GM19467 (cell line): ENCODE measurements around the gene SERPIND1.

ENCODE experiments used
- ATAC-seq: cut with Tn5 transposase; IDR thresholded peaks from one replicate; pipeline ENCODE4 v1.9.1; 2021; ENCODE audit warnings: mild to moderate bottlenecking, moderate library complexity; ENCODE audit not compliant: unreplicated experiment

The SERPIND1 gene

DNA sequence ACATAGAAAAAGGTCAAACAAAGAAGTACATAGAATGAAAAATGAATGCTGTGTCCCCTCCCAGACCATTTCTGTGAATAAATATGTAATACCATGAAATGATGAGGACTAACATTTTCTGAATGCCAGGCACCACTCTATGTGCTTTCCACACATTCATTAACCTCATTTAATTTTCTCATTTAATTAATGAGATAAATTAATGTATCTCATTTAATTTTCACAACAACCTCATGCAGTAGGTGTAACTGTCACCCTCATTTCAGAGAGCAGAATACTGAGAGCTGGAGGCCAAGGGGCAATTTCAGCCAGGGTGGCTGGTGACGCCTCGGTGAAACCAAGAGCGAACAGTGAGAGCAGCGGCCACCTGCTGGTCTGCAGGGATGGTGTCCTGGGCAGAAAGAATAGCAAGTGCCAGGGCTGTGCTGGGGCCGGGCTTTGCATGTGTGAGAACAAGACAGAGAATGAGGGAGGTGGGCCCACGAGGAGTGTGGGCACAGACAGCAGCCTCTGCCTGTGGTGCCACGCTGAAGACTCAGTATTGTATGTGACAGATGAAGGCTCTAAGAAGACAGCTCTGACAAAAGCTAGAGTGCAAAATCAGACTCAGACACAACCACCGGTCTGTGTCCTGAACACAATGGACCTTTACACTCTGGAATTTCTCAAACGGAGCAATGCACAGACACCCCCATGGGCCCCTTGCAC is 1.8 kb upstream of the SERPIND1 start:
- no peak for ATAC-seq

DNA sequence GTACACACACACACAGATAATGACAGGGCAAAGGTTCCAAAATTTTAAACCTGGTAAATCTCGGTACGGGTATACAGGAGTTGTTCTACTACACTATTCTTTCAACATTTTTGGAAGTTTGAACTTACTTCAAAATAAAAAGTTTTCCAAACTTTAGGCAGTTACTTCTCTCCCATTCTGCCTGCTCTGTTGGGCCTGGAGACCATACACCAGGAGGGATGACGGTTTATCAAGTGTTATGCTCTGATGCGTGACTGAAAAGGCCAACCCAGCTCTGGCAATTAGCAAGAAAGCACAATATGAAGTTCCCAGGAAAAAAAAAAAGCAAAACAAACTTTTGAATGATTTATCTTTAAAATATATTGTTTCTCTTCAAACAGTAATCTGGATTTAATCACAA is 969 bp downstream of the SERPIND1 start:
- no peak for ATAC-seq

DNA sequence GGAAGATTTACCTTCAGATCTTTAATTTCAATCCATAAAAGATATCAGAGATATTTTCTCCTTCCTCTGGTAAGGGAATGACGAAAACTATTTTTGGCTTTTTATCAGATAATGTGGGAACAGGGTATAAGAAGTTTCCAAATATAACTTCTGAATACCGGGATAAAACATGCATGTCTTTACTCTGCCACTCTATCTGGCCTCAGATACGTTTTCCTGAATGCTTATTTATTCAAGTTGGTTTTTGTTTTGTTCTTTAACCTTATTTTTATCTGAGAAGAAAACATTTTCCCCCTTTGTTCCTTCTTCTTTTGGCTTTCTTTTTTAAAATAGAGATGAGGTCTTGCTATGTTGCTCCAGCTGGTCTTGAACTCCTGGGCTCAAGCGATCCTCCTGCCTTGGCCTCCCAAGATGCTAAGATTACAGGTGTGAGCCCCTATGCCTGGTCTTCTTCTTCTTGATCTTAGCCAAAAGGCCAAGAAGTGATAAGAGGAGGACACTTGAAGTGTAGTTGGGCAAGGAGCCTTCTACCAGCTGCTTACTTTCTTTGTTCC is 1.5 kb downstream of the SERPIND1 start:
- ATAC-seq, result no peak

DNA sequence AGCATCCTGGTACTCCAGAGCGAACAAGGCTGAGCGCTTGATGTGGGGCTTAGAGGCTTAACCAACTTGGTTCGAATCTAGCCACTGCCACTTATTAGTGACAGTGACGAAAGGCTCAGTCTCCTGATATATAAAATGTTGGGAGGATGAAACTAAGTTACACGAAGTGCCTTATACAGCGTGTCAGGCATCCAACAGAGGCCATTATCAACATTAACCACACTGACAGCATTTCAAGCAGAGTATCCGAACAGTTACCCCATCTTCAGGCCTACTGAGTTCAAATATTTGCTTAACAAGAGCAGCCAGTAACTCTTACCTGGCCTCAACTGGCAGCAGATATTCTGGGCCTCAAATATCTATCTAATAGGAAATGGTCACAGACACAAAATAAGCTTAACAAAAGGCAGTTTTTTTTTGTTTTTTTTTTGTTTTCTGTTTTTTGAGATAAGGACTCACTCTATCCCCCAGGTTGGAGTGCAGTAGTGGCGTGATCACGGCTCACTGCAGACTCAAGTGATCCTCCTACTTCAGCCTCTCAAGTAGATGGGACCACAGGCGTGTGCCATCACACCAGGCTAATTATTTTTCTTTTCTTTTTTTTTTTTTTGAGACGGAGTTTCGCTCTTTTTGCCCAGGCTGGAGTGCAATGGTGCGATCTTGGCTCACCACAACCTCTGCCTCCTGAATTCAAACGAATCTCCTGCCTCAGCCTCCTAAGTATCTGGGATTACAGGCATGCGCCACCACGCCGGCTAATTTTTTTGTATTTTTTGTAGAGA is 2.9 kb downstream of the SERPIND1 start:
- no peak for ATAC-seq

DNA sequence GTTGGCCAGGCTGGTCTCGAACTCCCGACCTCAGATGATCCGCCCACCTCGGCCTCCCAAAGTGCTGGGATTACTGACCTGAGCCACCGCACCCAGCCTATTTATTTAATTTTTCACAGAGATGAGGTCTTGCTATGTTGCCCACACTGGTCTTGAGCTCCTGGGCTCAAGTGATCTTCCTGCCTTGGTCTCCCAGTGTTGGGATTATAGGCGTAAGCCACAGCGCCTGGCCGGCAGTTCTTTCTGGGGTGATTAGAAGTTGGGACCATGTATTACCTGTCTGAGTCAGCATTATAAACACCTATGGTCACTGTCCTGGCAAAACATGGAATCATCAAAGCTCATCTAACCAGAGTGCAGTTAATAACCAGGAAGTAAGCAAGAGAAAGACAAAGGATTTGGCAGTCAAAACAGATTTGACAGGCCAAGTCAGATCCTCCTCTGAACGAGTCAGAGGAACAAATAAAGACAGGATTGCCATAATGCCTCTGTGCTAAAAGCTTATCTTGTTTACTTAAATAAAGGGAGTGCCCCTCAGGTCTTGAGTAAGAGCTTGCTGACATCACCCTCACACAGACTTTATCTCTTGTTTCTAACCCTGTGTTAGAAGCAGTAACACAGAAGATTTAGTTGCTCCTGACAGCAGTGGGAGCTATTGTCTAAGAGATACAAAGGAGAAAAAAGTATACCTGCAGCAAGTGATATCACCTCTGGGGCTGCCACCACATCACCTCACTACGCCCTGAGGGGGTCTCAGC is 3.7 kb downstream of the SERPIND1 start:
- no peak for ATAC-seq

DNA sequence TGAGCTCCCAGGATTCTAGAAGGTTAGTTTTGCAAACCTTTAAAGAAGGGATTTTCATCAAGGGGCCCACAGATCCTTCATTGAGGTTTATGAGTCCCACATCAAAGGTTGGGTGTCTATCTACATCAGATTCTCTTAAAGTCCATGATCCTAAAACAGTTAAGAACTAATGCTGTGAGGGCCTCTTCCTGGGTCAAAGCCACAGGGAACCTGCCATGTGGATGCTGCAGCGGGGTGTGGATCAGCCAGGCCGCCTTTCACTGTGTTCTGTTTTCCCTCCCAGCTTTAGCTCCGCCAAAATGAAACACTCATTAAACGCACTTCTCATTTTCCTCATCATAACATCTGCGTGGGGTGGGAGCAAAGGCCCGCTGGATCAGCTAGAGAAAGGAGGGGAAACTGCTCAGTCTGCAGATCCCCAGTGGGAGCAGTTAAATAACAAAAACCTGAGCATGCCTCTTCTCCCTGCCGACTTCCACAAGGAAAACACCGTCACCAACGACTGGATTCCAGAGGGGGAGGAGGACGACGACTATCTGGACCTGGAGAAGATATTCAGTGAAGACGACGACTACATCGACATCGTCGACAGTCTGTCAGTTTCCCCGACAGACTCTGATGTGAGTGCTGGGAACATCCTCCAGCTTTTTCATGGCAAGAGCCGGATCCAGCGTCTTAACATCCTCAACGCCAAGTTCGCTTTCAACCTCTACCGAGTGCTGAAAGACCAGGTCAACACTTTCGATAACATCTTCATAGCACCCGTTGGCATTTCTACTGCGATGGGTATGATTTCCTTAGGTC is 5.3 kb downstream of the SERPIND1 start:
- ATAC-seq, result no peak

DNA sequence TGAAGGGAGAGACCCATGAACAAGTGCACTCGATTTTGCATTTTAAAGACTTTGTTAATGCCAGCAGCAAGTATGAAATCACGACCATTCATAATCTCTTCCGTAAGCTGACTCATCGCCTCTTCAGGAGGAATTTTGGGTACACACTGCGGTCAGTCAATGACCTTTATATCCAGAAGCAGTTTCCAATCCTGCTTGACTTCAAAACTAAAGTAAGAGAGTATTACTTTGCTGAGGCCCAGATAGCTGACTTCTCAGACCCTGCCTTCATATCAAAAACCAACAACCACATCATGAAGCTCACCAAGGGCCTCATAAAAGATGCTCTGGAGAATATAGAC is 5.9 kb downstream of the SERPIND1 start:
- ATAC-seq, result no peak

DNA sequence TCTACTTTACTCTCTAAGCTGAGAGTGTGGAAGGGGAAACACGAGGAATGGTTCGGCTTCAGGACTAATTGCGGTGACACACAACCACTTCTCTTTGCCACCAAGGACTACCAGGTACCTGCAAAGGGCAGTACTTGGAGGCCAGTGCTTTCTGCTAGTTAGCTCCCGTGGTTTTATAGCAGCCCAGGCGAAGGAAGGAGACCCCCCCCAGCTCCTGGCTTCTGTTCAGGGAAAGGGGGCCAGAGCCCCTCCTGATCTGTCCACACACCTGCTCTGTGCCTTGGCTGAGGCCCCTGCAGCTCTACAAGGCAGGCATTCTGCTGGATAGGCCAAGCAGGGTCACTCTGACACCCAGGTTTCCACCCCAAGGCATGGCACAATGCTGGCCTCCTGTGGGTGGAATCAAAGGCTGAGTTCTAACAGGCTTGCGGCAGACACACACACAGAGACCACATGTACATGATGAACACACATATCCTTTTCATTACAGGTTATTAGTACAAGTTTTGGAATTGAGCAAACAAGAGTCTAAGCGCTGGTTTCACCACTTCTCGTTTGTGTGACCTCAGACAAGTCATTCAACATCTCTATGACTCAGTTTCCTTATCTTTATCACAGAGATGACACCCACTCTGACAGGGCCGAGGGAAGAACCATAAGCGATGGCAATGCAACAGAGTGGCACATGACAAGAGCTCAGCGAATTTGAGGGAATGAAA is 7.5 kb downstream of the SERPIND1 start:
- ATAC-seq, result no peak

DNA sequence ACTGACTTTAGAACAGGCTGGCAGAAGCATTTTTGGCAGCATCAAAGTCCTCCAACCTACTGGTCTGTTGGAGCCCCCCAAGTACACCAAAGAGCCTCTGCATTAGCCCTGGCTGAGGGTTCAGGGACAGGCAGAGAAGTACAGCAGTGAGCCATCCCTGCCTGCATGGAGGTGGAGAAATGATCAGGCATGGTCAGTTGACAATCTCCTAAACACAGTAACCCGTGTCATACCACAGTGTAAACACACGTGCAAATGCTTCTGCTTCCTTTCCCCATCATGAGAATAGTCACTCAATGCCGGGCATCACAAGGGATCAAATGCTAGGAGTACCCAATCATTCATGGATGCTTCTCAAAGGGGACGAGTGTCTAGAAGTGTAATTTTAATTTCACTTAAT is 8.2 kb downstream of the SERPIND1 start:
- no peak for ATAC-seq

DNA sequence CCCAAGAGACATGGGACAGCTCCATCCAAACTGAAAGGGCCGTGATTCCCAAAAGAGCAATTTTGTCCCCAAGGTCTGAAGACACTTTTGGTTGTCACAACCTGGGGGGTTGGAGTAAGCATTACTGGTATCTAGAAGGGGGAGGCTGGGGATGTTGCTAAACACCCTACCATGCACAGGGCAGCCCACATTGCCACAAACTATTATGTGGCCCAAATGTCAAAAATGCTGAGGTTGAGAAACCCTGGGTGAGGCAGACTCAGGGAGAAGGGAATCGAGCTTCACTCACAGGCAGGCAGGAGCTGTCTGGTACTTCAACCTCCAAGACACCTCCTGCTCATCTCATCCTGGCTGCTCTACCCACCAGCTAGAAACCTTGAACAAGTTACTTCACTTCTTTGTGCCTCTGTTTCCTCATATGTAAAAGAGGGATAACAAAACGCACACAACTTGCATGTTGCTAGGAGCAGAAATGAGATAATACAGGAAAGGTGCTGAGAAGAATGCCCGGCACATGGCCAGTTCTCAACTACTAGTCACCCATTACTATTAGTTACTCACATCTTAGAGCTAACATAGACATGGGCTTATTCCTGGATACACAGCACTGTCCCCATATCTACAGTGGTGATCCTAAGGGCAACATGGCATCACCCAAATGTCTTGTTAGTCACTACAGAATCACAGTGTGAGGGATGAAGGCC is 8.8 kb downstream of the SERPIND1 start:
- no peak for ATAC-seq

DNA sequence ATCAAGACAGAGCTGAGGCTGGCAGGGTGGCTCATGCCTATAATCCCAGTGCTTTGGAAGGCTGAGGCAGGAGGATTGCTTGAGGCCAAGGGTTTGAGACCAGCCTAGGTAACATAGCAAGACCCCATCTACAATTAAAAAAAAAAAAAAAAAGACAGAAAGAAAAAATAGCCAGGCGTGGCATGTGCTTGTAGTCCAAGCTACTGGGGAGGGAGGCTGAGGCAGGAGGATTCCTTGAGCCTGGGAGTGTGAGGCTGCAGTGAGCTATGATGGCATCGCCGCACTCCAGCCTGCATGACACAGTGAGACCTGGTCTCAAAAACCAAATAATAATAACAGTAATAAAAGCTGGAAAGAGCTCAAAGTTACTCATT is 9.4 kb downstream of the SERPIND1 start:
- ATAC-seq, result no peak

DNA sequence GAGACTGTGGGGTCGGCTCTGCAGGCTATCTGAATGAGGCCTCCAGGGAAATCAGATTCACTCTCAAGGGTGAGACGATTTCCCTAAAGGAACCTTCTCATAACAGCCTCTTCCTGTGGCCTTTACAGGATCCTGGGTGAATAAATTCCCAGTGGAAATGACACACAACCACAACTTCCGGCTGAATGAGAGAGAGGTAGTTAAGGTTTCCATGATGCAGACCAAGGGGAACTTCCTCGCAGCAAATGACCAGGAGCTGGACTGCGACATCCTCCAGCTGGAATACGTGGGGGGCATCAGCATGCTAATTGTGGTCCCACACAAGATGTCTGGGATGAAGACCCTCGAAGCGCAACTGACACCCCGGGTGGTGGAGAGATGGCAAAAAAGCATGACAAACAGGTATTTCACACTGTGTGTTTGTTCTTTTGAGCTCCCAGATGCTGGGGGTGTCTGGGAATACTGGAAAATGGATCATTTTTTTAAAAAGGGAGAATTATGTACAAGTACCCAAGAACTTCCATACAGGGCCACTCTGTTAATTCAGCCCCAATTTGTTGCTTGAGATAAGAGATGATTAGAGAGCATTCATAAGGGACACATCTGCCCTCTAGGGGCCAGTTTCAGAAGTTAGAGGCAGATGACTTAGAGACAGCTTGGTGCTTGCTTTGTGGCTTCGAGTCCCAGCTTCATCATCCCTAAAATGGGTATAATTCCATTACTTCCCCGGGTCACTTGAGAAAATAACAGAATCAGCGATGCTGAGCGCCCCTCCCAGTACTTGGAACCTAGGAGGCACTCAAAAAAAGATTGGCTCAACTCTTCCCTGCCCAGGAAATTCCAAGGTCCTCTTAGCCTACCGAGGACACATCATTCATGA is 10.2 kb downstream of the SERPIND1 start:
- no peak for ATAC-seq

DNA sequence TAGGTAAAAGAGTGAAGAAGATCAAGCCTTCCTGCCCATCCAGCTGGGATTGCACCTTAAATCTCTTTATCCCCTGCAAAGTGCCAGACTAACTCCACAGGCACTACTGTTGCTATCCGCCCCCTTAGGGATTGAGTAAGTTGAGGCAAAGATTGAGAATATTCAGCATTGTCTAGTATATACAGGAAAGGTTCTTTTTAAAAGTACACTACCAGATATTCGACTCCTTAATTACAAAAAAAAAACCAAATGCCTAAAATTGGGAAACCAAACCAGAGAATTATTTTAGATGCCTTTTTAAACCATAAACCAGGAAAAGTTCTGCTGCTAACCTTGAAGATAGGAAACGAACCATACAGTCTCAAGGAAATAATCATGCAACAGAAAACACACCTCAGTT is 11.5 kb downstream of the SERPIND1 start:
- ATAC-seq, result no peak

DNA sequence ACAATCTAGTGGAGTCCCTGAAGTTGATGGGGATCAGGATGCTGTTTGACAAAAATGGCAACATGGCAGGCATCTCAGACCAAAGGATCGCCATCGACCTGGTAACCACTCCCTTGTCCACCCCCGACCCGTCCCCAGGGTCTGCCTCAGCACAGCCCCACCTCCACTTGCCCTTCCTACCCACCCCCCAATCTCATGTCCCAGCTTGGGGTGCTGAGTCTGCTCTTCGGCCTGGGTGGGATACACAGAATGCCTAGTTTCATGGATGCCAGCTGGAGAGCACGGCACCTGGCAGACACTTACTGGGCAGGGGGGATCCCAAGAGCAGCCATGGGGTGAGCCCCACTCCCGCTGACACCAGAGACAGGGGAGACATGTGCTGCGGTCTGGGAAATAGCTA is 12.1 kb downstream of the SERPIND1 start:
- no peak for ATAC-seq

DNA sequence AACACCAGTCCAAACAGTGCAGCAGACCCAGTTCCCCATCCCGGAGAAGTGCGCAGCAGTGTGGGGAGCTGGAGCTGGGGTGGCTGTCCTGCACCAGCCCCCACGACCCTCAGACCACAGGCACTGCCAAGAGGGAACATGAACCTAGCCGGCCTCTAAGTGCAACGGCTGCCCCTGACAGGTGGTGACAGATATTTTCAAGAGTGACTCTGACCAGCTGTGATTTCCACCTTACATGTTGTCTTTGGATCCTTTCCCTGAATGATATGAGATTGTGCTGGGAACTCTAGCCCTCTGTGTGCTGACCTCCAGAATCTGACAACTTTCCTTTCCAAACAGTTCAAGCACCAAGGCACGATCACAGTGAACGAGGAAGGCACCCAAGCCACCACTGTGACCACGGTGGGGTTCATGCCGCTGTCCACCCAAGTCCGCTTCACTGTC is 12.6 kb downstream of the SERPIND1 start:
- ATAC-seq, result no peak

DNA sequence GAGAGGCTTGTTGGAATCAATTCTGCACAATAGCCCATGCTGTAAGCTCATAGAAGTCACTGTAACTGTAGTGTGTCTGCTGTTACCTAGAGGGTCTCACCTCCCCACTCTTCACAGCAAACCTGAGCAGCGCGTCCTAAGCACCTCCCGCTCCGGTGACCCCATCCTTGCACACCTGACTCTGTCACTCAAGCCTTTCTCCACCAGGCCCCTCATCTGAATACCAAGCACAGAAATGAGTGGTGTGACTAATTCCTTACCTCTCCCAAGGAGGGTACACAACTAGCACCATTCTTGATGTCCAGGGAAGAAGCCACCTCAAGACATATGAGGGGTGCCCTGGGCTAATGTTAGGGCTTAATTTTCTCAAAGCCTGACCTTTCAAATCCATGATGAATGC is 13.3 kb downstream of the SERPIND1 start:
- ATAC-seq, result no peak

DNA sequence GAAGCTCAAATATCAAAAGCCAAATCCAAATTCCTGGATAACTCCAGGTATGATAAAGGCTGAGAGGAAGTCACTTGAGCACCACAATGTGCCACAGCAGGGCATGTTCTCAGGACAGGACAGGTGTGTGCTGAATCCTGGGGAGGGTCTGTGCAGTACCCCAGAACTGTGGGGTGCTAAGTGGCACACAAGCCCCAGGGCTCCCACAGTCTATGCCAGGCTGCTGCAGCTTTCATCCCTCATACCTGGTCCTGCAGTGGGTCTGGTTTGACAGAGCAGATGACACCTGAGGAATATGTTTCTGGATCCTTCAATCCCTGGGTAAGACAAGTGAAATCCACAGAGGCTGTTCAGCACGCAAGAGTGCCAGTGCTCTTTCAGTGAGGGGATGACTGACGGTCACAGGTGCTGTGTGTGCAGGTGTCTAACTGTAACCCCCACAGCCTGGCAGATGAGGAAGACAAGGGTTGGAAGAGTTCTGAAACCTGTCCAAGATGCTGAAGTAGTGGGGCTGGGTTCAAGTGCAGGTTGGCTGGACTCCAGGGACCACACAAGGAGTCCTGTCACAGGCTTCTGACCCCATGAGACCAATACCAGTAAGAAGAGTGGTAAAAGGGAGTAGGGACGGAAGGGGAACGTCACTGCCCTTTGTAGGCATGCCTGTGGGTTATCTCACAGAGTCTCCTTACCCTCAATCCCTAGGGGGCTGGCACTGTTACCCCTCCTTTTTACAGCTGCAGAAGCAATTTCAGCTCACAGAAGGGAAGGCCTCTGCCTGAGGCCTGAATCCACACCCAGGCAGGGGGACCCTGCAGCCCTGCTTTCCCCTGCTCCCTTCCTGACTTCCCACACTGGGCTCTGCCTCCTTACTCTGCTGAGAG is 14.1 kb downstream of the SERPIND1 start:
- ATAC-seq, result no peak
